Measurements from ENCODE around the gene SLC33A1.
"Not testable (repeated sequence)": the region's sequence is repeated elsewhere in the genome, so short reads cannot be mapped to it uniquely, and the experiment has no call there.

- not testable (repeated sequence) for TF ChIP-seq FOXA1 (IDR thresholded peaks at IDR 0.05); PKNOX1 (IDR thresholded peaks at IDR 0.05); ELF4 (IDR thresholded peaks at IDR 0.05); FOXM1 (IDR thresholded peaks at IDR 0.05; ENCODE audit: borderline replicate concordance); NFRKB (IDR thresholded peaks at IDR 0.05); ZNF384 (IDR thresholded peaks at IDR 0.05); SP1 (IDR thresholded peaks at IDR 0.05); L3MBTL2 (conservative IDR thresholded peaks at IDR 0.05)
Observed at GRCh38 chr3:155813224-155813623, 41.0 kb downstream of the SLC33A1 start.
